OCI-LY3 (cell line): ENCODE results near the gene NOS1.
"Not testable (repeated sequence)": the region's sequence is repeated elsewhere in the genome, so short reads cannot be mapped to it uniquely, and the experiment has no call there.

Experiments used
- H2AFZ ChIP-seq: fragments of 200-600, 300-600 bp; shearing (Covaris generic); 2 replicates; pipeline ENCODE4 v1.6.0; 2014; ENCODE audit warnings: antibody characterized with exemption, low read depth, low read length
- H3K27ac ChIP-seq: fragments of 200-600, 300-600 bp; sonication (generic); 2 replicates; pipeline ENCODE4 v1.5.1; 2014; ENCODE audit warnings: mild to moderate bottlenecking, low read length, moderate library complexity, mixed read lengths
- H3K27me3 ChIP-seq: fragments of 200-600, 300-600 bp; sonication (generic); 2 replicates; pipeline ENCODE4 v1.6.1; 2014; ENCODE audit warnings: low read depth, low read length, mixed read lengths
- H3K36me3 ChIP-seq: fragments of 200-600, 300-600 bp; sonication (generic); replicated peaks from 2 replicates; pipeline ENCODE3; 2014; ENCODE audit warnings: low read depth, low read length, mixed read lengths
- H3K4me1 ChIP-seq: fragments of 300-600, 200-600 bp; sonication (generic); 2 replicates; pipeline ENCODE4 v1.6.1; 2014; ENCODE audit warnings: low read length, mixed read lengths
- H3K4me2 ChIP-seq: fragments of 200-600, 300-600 bp; sonication (generic); 2 replicates; pipeline ENCODE4 v1.6.1; 2014; ENCODE audit warnings: low read length, mixed read lengths
- H3K4me3 ChIP-seq: fragments of 300-600, 200-600 bp; sonication (generic); 2 replicates; pipeline ENCODE4 v1.5.1; 2014; ENCODE audit warnings: antibody characterized with exemption, mild to moderate bottlenecking, low read length, moderate library complexity
- H3K79me2 ChIP-seq: fragments of 300-600, 200-600 bp; shearing (Covaris generic); 2 replicates; pipeline ENCODE4 v1.6.1; 2014; ENCODE audit warnings: mild to moderate bottlenecking, low read length, mixed read lengths
- H3K9ac ChIP-seq: fragments of 300-600, 200-600 bp; shearing (Covaris generic); 2 replicates; pipeline ENCODE4 v1.6.0; 2014; ENCODE audit warnings: mild to moderate bottlenecking, low read length, moderate library complexity
- H3K9me3 ChIP-seq: fragments of 200-600, 300-600 bp; shearing (Covaris generic); 2 replicates; pipeline ENCODE4 v1.6.1; 2014; ENCODE audit warnings: low read length, mixed read lengths; ENCODE audit not compliant: insufficient read depth
- H4K20me1 ChIP-seq: fragments of 200-600, 300-600 bp; sonication (generic); 2 replicates; pipeline ENCODE4 v1.6.1; 2016; ENCODE audit warnings: low read length, mixed read lengths; ENCODE audit not compliant: insufficient read depth
- EZH2phosphoT487 ChIP-seq: fragments of 200-600 bp; shearing (Covaris generic); IDR thresholded peaks from 2 replicates; pipeline ENCODE4 v1.6.1; 2018; ENCODE audit warnings: antibody characterized with exemption, mixed run types, low read depth
- TF ChIP-seq, protein P1 (sequence below): fragments of 200-600, 300-600 bp; sonication (generic); IDR thresholded peaks from 2 replicates; pipeline ENCODE4 v1.5.1; 2014; ENCODE audit warnings: antibody characterized with exemption, low read length, low read depth

Gene NOS1

DNA sequence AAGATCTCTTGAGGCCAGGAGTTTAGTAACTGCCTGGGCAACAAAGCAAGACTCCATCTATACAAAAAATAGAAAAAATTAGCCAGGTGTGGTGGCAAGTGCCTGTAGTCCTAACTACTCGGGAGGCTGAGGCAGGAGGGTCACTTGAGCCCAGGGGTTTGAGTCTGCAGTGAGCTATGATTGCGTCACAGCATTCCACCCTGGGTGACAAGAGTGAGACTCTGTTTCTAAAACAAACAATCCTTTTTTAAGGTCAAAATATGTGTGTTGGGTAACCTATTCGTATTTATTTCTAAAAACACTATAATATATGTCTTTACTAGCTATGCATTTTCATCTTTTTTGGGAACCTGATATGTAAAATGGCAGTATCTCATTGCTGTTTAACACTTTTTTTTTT is 178.6 kb downstream of the NOS1 start:
- no peaks in the 10 kb centered on the region for H4K20me1 ChIP-seq
- H3K4me3 ChIP-seq: no peak overlapping the region
- H3K79me2 ChIP-seq: peaks cover 13% of the 10 kb centered on the region
- H3K4me2 ChIP-seq: no peak overlapping the region
- H3K27ac ChIP-seq: no peak overlapping the region
- H3K27me3 ChIP-seq: no peaks in the 10 kb centered on the region
- no peaks in the 10 kb centered on the region for H3K9me3 ChIP-seq
- no peak overlapping the region for H2AFZ ChIP-seq
- H3K36me3 ChIP-seq: peaks cover 79% of the 10 kb centered on the region
- no peak overlapping the region for H3K9ac ChIP-seq
- no peaks in the 10 kb centered on the region for H3K4me1 ChIP-seq
- TF ChIP-seq EZH2phosphoT487: no peak
- TF ChIP-seq, protein P1, sequence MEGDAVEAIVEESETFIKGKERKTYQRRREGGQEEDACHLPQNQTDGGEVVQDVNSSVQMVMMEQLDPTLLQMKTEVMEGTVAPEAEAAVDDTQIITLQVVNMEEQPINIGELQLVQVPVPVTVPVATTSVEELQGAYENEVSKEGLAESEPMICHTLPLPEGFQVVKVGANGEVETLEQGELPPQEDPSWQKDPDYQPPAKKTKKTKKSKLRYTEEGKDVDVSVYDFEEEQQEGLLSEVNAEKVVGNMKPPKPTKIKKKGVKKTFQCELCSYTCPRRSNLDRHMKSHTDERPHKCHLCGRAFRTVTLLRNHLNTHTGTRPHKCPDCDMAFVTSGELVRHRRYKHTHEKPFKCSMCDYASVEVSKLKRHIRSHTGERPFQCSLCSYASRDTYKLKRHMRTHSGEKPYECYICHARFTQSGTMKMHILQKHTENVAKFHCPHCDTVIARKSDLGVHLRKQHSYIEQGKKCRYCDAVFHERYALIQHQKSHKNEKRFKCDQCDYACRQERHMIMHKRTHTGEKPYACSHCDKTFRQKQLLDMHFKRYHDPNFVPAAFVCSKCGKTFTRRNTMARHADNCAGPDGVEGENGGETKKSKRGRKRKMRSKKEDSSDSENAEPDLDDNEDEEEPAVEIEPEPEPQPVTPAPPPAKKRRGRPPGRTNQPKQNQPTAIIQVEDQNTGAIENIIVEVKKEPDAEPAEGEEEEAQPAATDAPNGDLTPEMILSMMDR: no peak

DNA sequence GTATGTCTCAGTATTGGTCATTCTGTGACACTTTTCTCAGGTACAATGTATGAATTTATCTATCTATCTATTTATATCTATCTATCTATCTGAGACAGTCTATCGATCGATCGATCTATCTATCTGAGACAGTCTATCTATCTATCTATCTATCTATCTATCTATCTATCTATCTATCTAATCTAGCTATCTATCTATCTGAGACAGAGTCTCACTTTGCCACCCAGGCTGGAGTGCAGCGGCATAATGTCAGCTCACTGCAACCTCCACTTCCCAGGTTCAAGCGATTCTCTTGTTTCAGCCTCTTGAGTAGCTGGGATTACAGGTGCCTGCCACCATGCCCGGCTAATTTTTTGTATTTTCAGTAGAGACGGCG is 180.0 kb downstream of the NOS1 start:
- H2AFZ ChIP-seq, H3K4me2 ChIP-seq, H3K27me3 ChIP-seq, H3K9me3 ChIP-seq, H3K79me2 ChIP-seq, H3K9ac ChIP-seq, H3K27ac ChIP-seq, H4K20me1 ChIP-seq, H3K4me1 ChIP-seq, H3K4me3 ChIP-seq: not testable (repeated sequence)
- H3K36me3 ChIP-seq: peaks cover 80% of the 10 kb centered on the region

DNA sequence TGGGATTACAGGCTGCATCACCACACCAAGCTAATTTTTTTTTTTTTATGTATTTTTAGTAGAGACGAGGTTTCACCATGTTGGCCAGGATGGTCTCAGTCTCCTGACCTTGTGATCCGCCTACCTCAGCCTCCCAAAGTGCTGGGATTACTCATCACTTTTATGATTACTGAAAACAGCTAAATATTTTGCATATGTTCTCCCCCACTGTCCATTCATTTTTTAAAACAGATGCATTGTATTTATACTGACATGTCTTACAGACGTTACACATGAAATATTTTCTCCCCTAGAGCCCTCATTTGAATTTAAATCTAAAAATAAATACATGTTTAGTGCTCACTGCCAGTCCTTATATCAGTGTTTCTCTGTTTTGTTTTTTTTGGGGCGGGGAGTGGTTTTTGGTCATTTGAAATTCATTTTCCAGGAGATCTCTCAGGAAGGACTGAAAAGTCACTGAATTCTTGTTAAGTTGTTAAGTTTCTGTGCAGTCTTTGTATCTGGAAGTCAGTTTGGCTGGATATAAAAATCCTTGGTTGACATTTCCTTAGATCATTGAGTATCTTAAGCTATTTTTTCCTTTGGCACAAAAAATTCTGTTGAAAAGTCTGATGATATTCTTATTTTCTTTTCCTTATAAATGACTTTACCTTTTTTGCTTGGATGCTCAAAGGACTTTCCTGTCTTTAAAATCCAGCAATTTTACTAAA is 180.5 kb downstream of the NOS1 start:
- Histone ChIP-seq H3K27me3 (no peaks in the 10 kb centered on the region), H3K27ac (no peak overlapping the region), H3K9ac (no peak overlapping the region), H4K20me1 (no peaks in the 10 kb centered on the region), H3K4me1 (peaks cover 3% of the 10 kb centered on the region; the same call in 1 of the 2 replicates), H3K4me2 (no peak overlapping the region), H3K36me3 (peaks cover 79% of the 10 kb centered on the region), H3K4me3 (no peak overlapping the region), H3K9me3 (no peaks in the 10 kb centered on the region), H3K79me2 (no peaks in the 10 kb centered on the region; the same call in 1 of the 2 replicates), H2AFZ (no peak overlapping the region)
- TF ChIP-seq, protein P1: no peak
- TF ChIP-seq EZH2phosphoT487: no peak

DNA sequence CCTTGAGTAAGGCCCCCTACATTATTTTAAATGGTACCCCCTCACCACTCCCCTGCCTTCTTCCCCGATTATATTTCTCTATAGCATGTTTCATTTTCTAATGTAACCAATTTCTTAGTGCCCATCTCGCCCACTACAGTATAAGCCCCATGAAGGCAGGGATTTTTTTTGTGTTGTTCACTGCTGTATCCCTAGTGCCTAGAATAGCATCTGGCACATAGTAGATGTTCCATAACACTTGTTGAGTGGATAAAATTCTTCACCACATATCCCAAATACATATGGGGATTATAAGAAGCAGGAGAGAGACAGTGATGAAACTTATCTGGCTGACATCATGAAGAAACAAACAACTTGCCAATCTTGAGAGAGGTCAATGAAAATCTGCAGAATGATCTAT is 182.7 kb downstream of the NOS1 start:
- H3K4me1 ChIP-seq: peaks cover 4% of the 10 kb centered on the region; the same call in 1 of the 2 replicates
- H3K27me3 ChIP-seq: no peaks in the 10 kb centered on the region
- no peaks in the 10 kb centered on the region for H3K9me3 ChIP-seq
- no peak overlapping the region for H3K4me2 ChIP-seq
- H3K79me2 ChIP-seq: no peaks in the 10 kb centered on the region; the same call in 1 of the 2 replicates
- H3K36me3 ChIP-seq: peaks cover 80% of the 10 kb centered on the region
- no peak overlapping the region for H3K4me3 ChIP-seq
- H2AFZ ChIP-seq: no peak overlapping the region
- TF ChIP-seq EZH2phosphoT487: no peak
- TF ChIP-seq, protein P1: no peak
- no peaks in the 10 kb centered on the region for H4K20me1 ChIP-seq
- no peak overlapping the region for H3K27ac ChIP-seq
- H3K9ac ChIP-seq: no peak overlapping the region
